HG02938 (cell line): ENCODE measurements around the gene SUFU.

Experiments
- ATAC-seq: cut with Tn5 transposase; IDR thresholded peaks from one replicate; pipeline ENCODE4 v1.9.1; 2021; ENCODE audit warnings: mild to moderate bottlenecking, moderate library complexity; ENCODE audit not compliant: unreplicated experiment

The SUFU gene

DNA sequence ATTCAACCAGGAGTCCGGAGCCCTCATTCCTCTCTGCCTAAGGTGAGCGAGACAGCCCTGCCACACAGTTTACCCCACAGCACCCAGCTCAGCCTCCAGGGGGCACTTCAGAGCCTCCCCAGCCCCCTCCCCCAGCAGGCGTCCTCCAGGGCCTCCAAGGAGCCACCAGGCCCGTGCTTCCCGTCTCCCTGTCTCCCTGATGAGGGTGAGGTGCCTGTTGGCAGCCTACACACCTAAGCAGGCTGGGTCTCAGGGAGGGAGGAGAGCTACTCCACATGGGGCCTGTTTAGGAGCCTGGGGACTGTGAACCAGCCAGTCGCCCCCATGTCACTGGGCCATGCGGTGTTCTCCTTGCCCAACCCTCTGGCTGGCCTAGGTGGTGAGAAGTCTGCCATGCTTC, 111.6 kb downstream of the SUFU start:
- no peak for ATAC-seq

DNA sequence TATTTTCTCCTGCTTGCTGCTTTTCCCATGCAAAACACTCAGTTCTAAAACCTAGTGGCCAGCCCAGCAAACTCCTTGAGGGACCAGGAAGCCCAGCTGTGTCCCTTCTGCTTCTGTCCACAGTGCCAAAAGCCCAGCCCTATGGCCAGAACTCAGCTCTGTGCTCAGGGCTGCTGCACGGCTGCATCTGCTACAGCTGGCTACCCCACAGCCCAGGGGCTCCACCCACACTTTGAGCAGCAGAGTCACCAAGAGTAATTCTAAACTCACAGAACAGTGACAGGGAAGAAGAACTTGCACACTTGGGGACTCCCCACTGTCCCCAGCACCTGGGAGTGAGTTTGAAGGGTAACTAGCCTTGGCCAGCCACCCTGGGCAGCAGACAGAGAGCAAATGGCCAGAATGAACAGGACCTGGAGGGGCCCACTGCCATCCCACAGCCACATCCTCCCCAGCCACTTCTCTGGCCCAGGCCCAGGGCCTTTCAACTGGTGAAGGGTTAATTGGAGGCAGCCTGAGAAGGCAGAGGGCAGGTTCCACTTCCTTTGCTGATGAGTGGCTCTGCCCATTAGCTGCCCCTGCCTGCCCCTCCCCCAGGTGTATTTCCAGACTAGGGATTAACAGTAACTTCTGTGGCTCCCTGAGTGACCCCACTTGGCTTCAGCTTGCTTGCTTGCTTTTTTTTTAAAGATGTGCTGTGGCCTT, 112.4 kb downstream of the SUFU start:
- ATAC-seq, result no peak

DNA sequence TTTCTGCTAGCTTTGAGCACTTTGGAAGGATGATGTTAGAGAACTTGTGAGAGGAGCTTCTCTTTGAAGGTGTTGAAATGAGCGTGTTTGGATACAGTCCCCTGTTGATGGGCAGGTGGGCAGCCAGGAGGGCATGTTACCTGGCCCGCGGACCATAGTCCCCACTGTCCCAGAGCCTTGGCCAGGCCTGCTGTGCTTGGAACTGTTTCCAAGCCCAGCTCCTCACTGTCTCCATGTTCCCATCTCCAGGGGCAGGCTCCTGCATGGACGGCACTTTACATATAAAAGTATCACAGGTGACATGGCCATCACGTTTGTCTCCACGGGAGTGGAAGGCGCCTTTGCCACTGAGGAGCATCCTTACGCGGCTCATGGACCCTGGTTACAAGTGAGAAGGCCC, 113.3 kb downstream of the SUFU start:
- no peak for ATAC-seq

DNA sequence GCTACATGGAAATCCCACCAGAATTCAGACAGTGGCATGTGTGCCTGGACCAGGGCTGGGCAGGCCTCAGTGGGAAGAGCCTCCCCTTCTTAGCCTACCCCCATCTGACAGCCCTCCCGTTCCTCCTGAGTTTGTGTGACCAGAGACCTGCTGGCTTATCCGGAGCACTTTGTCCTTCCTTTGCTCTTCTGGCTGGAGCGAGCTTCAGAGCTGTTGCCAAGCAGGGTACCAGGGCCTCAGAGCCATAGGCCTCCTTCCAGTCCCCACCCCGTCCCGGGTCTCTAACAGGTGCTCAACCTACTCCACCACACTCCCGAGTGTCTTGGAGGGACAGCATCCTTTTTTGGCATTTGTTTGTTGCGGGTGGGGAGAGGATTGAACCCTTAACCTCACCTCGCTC, 114.0 kb downstream of the SUFU start:
- no peak for ATAC-seq

DNA sequence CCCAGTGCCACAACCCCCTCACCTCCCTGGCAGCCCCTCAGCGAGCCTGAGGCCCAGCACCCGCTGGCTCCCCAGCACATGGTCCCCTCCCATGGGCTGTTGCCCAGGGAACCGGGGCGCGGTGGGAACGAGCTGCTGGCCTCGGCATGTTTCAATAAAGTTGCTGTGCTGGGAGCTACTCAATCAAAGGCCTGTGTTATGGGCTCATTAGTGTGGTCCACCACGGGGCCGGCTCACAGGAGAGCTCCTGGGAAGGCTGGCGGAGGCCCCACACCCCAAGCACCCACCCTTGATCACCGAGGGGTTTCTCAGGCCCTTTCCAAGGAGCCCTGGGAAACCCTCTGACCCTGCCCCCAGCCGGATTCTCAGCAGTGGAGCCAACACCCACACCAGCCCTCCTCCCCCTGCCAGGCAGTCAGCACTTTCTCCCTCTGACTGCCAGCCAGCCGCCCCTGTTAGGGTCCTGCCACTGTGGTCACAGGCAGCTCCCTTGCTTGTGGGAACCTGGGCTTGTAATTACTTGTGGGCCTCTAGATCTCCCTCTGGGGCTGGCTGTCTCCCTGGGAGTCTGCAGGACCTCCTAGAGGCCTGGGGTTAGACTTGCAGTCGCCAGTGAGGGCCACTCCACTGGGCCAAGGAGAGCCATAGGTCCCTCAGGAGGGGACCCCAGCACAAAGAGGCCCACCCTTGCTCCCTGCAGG, 115.7 kb downstream of the SUFU start:
- ATAC-seq, result no peak

DNA sequence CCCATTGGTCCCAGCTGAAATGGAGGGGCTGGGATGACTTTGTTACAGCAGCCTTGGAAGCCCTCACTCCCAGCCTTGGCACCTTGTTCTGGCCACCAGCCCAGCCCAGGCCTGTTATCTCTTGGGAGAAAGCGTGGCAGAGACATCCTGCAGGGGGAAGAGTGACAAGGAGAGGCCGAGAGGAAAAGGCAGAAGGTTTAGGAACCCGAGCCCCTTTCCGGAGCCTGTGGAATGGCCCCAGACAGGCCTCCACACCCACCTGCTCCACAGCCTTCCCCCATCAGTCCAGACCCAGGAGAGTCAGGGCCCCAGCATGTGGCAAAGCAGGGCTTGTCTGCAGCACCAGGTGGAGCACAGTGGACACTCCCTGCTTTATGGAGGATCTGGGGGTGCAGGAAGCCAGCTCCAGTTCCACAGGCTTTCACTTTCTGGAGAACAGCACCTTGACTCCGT, 116.4 kb downstream of the SUFU start:
- no peak for ATAC-seq

DNA sequence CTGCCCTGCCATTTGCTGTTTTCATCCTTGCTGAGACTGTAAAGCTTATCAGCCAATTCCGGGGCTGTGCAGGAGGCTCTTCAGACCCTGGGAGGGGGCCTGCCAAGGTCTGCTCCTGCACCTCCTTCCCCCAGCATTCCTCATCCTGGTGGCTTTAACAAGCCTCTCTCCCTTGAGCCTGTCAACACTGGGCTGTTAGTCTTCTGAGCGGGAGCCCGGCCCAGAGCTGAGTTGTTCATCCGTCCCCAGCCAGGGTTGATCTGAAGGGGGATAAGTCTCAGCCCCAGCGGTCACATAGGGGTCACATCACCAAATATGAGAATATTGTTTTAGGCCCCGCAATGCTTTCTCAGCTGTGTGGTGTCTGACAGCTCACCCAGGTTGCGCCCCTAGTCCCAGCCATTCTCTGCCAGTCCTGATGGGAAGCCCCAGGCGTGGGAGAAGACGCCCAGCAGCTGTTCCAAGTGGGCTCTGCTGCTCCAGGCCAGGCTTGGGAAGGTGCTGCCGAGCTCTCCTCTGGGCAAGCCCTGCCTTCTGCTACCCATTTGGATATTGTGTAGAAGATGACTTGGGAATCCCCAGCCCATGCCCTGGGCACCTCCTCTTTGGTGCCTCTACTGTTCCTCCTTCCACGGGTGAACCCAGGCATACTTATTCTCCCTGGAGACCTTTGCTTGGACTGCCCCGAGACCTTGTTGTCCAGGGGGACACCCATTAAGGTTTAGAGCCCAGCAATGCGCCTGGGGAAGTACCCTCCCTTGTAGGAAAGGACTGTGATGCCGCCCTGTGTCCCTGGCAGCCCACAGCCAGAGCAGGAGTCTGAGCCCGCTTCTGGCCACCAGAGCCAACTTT, 117.0 kb downstream of the SUFU start:
- ATAC-seq, result no peak

DNA sequence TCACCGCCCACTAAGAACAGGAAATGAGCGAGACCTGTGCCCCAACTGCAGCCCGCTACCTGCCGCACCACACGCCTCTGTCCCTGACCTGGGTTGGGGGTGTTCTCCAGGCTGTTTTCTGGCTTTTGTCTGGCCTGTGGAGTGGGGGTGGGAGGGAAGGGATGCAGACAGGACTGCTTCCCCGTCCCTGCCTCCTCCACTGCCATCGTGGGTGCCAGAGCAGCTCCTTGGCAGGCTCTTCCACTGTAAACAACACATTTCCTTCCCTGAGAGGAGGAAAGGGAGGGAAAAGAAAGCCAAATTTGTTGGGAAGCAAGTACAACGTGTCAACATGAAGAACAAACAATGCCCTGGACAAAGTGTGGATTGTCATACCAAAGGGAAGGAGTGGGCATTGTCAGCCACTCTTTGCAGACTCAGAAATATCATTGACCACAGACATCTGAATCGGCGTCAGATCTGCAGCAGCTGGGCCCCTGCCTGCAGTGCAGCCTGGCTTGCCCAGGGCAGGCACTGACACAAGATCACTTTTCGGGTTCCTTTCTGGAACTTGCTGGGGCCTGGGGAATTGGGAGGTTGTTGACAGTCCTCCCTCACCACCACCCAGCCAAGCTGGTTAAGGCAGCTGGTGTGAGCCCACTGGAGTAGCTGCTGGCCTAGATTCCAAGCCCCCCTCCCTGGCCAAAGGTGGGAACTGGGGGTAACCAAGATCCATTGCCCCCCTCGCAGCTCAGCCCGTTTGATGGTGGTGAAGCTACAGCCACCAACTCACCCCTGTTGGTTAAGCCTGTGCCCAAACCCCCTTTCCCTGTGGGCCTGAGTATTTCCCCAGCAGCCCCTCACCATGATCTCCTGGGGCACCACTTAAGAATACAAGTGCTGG, 117.9 kb downstream of the SUFU start:
- ATAC-seq, result no peak

DNA sequence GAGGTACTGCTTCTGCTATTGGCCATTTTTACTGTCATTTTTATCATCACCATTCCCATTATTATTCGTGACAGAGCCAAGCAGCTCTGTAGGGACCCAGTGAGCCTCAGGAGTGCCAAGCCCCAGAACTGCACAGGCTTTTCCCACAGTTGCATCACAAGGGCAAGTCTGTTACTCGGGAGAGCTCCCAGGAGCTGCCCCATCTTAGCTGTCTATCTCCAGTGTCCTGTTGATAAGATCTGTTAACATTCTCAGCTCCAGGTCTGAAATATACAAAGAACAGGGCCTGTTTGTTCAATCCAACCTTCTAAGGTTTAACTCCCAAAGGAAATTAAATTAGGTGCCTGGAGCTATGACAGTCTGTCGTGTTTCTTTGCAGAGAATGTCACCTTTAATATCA, 120.3 kb downstream of the SUFU start:
- ATAC-seq, result no peak

DNA sequence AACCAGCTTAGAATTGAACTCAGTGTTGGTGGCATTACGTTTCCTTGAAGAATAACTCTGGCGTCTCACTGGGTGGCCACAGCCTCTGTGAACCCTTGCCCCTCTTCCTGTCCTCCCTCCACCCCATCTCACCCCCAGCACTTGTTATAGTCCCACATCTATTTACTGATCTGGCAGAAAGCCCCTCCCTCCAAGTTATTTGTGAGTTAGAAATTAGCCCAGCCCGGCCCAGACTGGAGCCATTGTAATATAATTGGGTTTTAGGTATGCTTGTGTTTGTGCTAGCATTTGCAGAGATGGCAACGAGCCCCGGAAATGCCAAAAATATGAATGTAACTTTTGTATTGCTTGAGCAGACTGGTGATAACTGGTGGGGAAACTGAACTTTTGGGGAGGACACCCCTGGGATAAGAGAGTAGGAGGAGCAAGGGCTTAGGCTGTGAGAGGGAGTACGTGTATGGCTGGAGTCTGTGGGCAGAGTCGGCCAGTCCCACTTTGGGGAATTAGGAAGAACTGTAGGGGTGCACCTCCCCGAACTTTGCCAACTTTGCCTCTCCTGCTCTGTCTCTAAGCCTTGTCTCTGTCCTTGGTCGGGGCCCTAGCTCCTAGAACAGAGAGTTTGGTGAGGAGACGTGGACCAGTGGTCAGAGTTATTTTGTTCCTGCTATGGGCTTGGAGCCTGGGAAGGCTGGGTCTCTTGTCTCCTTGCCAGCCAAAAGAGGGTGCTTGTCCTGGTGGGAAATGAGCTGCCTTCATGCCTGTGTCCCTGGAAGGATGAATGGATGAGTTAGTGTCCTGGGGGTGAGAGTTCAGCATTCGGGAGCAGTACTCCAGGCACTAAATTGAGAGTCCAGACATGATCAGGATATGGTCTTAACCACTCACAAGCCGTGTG, 121.2 kb downstream of the SUFU start:
- ATAC-seq, result no peak

DNA sequence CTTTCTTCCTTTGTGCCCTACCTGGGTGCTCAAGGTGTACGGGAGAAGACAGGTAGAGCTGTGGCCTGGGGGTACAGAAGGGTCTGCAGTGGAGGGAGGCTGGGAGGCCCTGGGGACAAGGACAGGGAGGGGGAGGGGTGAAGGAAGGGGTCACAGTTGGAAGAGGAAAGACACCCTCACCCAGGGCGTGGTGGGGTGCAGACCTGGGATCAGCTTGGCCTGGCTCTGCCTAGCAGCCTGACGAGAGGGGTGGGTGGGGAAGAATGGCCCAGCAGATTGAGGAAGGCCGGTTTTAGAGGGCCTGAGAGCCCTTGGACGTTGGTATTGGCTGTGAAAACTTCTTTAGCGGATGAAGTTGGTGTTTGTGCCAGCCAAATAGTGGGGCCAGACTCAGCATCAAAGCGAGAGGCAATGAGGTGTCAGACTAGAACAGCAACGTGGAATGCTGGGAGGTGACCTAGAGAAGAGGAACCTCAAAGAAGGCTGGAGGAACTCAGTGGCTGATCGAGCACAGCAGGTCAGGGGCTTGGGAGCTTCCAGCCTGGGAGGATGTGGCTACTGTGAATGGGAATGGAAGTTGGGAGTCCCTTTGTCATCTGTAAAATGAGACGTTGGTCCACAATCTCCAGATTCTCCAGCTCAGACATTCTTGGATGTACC, 122.4 kb downstream of the SUFU start:
- no peak for ATAC-seq

DNA sequence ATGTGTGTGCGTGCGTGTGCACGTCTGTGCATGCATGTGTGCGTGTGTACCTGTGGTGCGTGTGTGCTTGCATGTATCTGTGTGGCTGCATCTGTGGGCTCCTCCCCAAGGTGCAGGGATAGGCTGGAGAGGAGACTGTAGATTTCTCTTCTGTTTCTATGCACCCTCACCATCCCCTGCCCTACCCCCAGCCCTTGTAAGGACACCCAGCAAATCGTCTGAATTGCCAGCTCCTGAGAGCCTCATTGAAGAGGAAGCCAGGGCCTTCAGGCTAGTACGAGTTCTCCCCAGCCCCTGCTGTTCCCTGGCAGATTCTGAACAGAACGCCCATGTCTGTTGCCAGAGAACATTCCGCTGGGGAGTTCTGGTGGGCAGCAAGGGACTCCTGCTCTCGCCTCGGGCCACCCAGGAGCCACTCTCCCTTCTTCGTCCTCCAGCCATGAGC, 123.5 kb downstream of the SUFU start:
- ATAC-seq, result no peak

DNA sequence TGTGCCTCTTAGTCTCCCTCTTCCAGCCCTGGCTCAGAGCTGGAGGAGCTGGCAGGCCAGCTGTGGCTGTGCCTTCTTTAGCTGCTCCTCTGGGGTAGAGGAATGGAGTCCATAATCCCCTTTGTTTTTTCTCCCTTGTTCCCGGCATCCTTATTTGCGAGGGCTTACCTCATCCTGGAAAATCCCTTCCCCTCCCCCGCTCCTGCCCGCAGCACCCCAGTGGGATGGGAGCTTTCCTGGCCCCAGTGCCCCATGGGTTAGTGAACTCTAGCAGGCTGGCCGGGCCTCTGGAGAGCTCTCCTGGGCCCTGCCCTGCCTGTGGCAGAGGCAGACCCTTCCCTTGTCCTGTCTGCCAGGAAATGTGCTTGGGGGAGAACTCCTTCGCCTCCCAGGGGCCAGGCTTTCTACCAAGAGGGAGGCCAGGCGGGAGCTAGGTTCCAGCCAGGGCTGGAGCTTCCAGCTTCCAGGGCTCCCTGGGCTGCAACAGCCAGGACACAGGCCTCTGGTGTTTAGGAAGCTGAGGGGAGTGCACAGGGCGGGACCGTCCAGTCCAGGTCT, 124.0 kb downstream of the SUFU start:
- no peak for ATAC-seq

DNA sequence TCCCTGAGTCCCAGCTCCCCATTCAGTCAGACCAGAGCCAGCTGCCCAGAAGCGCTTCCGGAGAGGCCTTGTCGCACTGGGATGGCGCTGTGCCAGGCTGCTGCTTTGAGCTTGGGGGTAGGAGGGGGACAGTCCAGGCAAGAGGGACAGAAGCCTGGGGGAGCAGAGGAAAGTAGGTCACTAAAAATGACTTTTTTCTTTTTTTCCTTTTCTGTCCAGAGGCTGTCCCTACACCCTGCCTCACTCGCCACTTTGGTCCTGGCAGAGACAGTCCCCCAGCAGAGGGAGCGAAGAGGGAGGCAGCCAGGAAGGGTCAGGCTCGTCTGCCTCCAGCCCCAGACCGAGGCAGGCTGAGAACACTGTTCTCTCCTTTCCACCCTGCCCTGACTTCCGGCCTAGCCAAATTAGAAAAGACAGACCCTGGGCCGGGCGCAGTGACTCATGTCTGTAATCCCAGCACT, 124.7 kb downstream of the SUFU start:
- no peak for ATAC-seq

DNA sequence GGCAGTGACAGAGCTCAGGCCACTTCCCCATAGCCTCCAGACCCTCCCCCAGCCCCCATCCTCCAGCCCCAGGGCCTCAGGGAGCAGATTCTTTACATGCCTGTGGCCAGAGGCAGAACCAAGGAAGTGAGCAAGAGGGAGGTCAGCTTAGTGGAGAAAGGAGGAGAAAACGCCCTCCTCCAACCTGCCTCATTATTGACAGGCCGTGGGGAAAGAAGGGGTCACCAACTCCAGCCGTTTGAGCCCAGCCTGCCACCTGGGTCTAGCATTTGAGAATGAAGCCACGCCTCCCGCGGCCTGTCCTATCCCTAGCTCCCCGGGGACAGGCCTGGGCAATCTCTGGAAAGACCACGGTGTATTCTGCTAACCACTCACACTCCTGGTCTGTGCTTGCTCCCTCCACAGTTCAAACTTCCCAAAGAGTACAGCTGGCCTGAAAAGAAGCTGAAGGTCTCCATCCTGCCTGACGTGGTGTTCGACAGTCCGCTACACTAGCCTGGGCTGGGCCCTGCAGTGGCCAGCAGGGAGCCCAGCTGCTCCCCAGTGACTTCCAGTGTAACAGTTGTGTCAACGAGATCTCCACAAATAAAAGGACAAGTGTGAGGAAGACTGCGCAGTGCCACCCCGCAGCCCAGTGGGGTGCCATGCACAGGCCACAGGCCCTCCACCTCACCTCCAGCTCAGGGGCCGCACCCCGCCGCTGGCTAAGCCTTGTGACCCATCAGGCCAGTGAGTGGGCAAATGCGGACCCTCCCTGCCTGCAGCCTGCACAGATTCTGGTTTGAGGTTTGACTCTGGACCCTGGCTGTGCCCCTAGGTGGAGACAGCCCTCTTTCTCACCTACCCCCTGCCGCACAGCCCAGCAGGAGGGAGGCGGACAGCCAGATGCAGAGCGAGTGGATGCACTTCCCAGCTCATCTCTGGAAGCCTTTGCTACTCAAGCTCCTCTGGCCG, 126.2 kb downstream of the SUFU start:
- ATAC-seq, result no peak

DNA sequence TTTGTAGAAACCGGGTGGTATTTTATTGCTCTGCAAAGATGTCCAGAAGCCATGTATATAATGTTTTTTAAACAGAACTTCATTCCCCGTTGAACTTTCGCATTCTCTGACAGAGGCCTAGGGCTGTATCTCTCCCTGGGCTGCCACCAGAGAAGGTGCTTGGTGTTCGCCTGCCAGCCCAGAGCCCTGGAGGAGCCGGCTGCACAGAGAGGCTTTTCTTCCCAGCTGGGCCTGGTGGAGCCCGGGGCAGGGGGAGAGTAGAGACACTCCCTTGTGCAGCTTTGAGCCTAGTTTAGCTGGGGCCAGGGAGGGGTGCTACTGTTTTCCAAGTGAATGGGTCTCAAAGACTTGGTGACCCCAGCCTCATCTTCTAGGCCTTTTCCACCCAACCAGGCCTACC, 126.9 kb downstream of the SUFU start:
- no peak for ATAC-seq

DNA sequence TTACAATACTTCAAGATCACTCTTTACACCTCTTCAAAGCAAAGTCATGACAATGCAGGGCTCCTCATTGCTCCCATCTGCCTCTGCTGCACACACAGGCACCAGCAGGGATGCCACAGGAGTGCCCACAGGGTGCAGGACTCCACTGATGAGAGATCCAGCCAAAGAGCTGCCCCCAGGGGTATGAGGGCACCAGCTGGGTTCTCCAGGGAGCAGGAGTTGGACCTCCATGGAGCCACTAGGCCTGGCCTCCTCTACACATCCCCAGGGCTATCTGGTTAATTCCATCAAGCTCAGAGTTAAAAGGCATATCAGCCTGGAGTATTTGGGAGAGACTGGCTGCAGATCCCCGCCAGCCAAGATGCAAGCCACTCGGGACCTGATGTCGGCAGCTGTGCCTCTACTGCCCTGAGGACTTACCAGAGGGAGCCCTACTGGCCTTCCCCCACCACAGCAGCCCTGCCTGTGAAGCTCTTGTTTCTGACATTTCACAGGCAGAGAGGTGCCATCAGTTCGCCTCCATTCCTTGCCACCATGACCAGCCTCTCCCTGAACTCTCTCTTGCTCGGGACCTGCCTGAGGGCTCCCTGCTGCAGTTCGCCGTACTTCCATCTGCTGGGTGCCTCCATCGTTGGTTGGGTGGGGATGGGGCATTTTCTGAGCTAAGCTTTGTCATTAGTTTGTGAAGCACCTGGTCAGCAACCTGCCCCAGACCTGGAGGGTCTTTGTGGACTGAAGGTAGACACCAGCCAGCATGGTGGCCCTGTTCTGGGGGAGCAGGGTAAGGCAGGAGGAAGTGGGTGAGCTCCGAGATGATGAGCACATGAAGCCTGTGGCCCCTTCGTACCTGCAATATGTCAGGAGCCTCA, 128.0 kb downstream of the SUFU start:
- no peak for ATAC-seq
